Measurements from ENCODE around the gene SDCCAG8.
A peak's percentile ranks its signal among the peaks of the same experiment; 100 is the strongest.

The SDCCAG8 gene

GRCh38 chr1:243349128-243349527, 93.3 kb downstream of the SDCCAG8 start:
- H3K27ac ChIP-seq (ENCODE audit: low read length), result no peak overlapping the region
- no peak overlapping the region for H2AFZ ChIP-seq (ENCODE audit: low read depth, low read length)
- no peaks in the 10 kb centered on the region for H4K20me1 ChIP-seq (ENCODE audit: insufficient read depth, low read length)
- no peak overlapping the region for H3K4me3 ChIP-seq (ENCODE audit: low read length)
- H3K79me2 ChIP-seq (ENCODE audit: low read length), result no peaks in the 10 kb centered on the region
- no peaks in the 10 kb centered on the region for H3K4me1 ChIP-seq (ENCODE audit: low read length)
- no peak overlapping the region for H3K9ac ChIP-seq (ENCODE audit: low read length)
- H3K36me3 ChIP-seq (replicated peaks; ENCODE audit: low read depth, low read length), result peaks cover 2% of the 10 kb centered on the region
- no peaks in the 10 kb centered on the region for H3K9me3 ChIP-seq (ENCODE audit: insufficient read depth, low read length)
- H3K4me2 ChIP-seq (ENCODE audit: low read length), result no peak overlapping the region
- TF ChIP-seq EZH2phosphoT487 (IDR thresholded peaks at IDR 0.05; ENCODE audit: low read depth) (no peak), CTCF (IDR thresholded peaks at IDR 0.05; ENCODE audit: low read depth, low read length) (no peak)
- H3K27me3 ChIP-seq (ENCODE audit: low read depth, low read length), result no peaks in the 10 kb centered on the region

- no peak overlapping the region for H3K4me2 ChIP-seq (ENCODE audit: low read length)
- no peak overlapping the region for H2AFZ ChIP-seq (ENCODE audit: low read depth, low read length)
- H3K36me3 ChIP-seq (replicated peaks; ENCODE audit: low read depth, low read length), result peaks cover 2% of the 10 kb centered on the region
- no peak overlapping the region for H3K9ac ChIP-seq (ENCODE audit: low read length)
- no peak overlapping the region for H3K27ac ChIP-seq (ENCODE audit: low read length)
- no peaks in the 10 kb centered on the region for H4K20me1 ChIP-seq (ENCODE audit: insufficient read depth, low read length)
- H3K9me3 ChIP-seq (ENCODE audit: insufficient read depth, low read length), result no peaks in the 10 kb centered on the region
- TF ChIP-seq EZH2phosphoT487 (IDR thresholded peaks at IDR 0.05; ENCODE audit: low read depth), result no peak
- no peak for TF ChIP-seq CTCF (IDR thresholded peaks at IDR 0.05; ENCODE audit: low read depth, low read length)
- H3K27me3 ChIP-seq (ENCODE audit: low read depth, low read length), result no peaks in the 10 kb centered on the region
- peaks cover 6% of the 10 kb centered on the region; the same call in 1 of the 2 replicates for H3K4me1 ChIP-seq (ENCODE audit: low read length)
- no peaks in the 10 kb centered on the region for H3K79me2 ChIP-seq (ENCODE audit: low read length)
- no peak overlapping the region for H3K4me3 ChIP-seq (ENCODE audit: low read length)
These were observed 95.5 kb downstream of the SDCCAG8 start for GRCh38 chr1:243351337-243351736.

GRCh38 chr1:243354511-243355153, 98.8 kb downstream of the SDCCAG8 start:
- H3K79me2 ChIP-seq (ENCODE audit: low read length), result no peaks in the 10 kb centered on the region
- no peaks in the 10 kb centered on the region for H4K20me1 ChIP-seq (ENCODE audit: insufficient read depth, low read length)
- TF ChIP-seq CTCF (IDR thresholded peaks at IDR 0.05; ENCODE audit: low read depth, low read length) (no peak), EZH2phosphoT487 (IDR thresholded peaks at IDR 0.05; ENCODE audit: low read depth) (no peak)
- no peak overlapping the region for H3K27ac ChIP-seq (ENCODE audit: low read length)
- peak overlapping the region; percentile 42 for H3K4me2 ChIP-seq (ENCODE audit: low read length)
- peaks cover 2% of the 10 kb centered on the region for H3K36me3 ChIP-seq (replicated peaks; ENCODE audit: low read depth, low read length)
- H3K4me1 ChIP-seq (ENCODE audit: low read length), result peaks cover 6% of the 10 kb centered on the region; the same call in 1 of the 2 replicates
- H3K9me3 ChIP-seq (ENCODE audit: insufficient read depth, low read length), result no peaks in the 10 kb centered on the region
- H3K9ac ChIP-seq (ENCODE audit: low read length), result no peak overlapping the region
- no peak overlapping the region for H3K4me3 ChIP-seq (ENCODE audit: low read length)
- no peaks in the 10 kb centered on the region for H3K27me3 ChIP-seq (ENCODE audit: low read depth, low read length)
- no peak overlapping the region for H2AFZ ChIP-seq (ENCODE audit: low read depth, low read length)

GRCh38 chr1:243363832-243364231, 108.0 kb downstream of the SDCCAG8 start:
- no peak overlapping the region for H3K9ac ChIP-seq (ENCODE audit: low read length)
- no peak overlapping the region for H3K4me3 ChIP-seq (ENCODE audit: low read length)
- TF ChIP-seq CTCF (IDR thresholded peaks at IDR 0.05; ENCODE audit: low read depth, low read length) (no peak), EZH2phosphoT487 (IDR thresholded peaks at IDR 0.05; ENCODE audit: low read depth) (no peak)
- no peaks in the 10 kb centered on the region for H3K27me3 ChIP-seq (ENCODE audit: low read depth, low read length)
- no peaks in the 10 kb centered on the region for H3K79me2 ChIP-seq (ENCODE audit: low read length)
- H2AFZ ChIP-seq (ENCODE audit: low read depth, low read length), result no peak overlapping the region
- 0 out of 2 replicates have a peak overlapping the region, but pooled peaks have one; percentile 9 for H3K4me2 ChIP-seq (ENCODE audit: low read length)
- H3K4me1 ChIP-seq (ENCODE audit: low read length), result peaks cover 9% of the 10 kb centered on the region
- no peaks in the 10 kb centered on the region for H3K9me3 ChIP-seq (ENCODE audit: insufficient read depth, low read length)
- H4K20me1 ChIP-seq (ENCODE audit: insufficient read depth, low read length), result no peaks in the 10 kb centered on the region
- no peak overlapping the region for H3K27ac ChIP-seq (ENCODE audit: low read length)
- no peaks in the 10 kb centered on the region for H3K36me3 ChIP-seq (replicated peaks; ENCODE audit: low read depth, low read length)
